Heart left ventricle (tissue), 16 donors: ENCODE data around the gene SLC22A2. TPM values are rescaled to one million over a fixed set of nuclear protein-coding genes. Genes with fewer than 3 reads are reported as not detected.

Experiments used
- ATAC-seq, 4 donors: fragments of 200-7000 bp; cut with Tn5 transposase; one replicate each; pipeline ENCODE4 v1.9.1; 2020 to 2022; ENCODE audit warnings: moderate library complexity in 4 of 4, mild to moderate bottlenecking in 3 of 4, moderate number of reproducible peaks in 1 of 4
- DNase-seq, 5 donors: peaks; one replicate each; pipeline ENCODE4 v3.0.0-alpha.2; 2020
- H3K27ac ChIP-seq, 12 donors: fragments of 200-600 bp; sonication (generic) in 4 of 12; one replicate each; pipeline versions ENCODE4 v1.5.0 to v1.8.0; 2016 to 2022; ENCODE audit warnings: mild to moderate bottlenecking in 2 of 12
- H3K27me3 ChIP-seq, 9 donors: fragments of 200-600 bp; sonication (generic) in 2 of 9; one replicate each; pipeline versions ENCODE4 v1.5.1 to v1.8.0; 2016 to 2022; ENCODE audit warnings: mild to moderate bottlenecking in 3 of 9
- H3K36me3 ChIP-seq, 9 donors: fragments of 200-600 bp; sonication (generic) in 2 of 9; one replicate each; pipeline versions ENCODE4 v1.5.0 to v1.8.0; 2018 to 2022; ENCODE audit warnings: mild to moderate bottlenecking in 2 of 9
- H3K4me1 ChIP-seq, 12 donors: fragments of 200-600 bp; sonication (generic) in 4 of 12; one replicate each; pipeline versions ENCODE4 v1.5.0 to v1.8.0; 2016 to 2022; ENCODE audit warnings: mild to moderate bottlenecking in 3 of 12
- H3K4me3 ChIP-seq, 12 donors: fragments of 200-600 bp; sonication (generic) in 4 of 12; one replicate each; pipeline versions ENCODE4 v1.5.0 to v1.8.0; 2017 to 2022; ENCODE audit warnings: mild to moderate bottlenecking in 9 of 12, moderate library complexity in 4 of 12
- H3K9me3 ChIP-seq, 12 donors: fragments of 200-600 bp; sonication (generic) in 4 of 12; one replicate each; pipeline versions ENCODE4 v1.5.0 to v1.8.0; 2016 to 2022; ENCODE audit warnings: mild to moderate bottlenecking in 1 of 12
- POLR2A ChIP-seq, 2 donors: fragments of 450-650 bp; IDR thresholded peaks; one replicate each; pipeline ENCODE4 v1.6.1; 2017; ENCODE audit warnings: antibody characterized with exemption in 2 of 2, mild to moderate bottlenecking in 2 of 2, moderate library complexity in 2 of 2
- WGBS, 4 donors: extraction: QIAGEN DNeasy Blood & Tissue Kit in 2 of 4; methylation state at CpG; one replicate each; pipeline versions ENCODE4 v1.1.5 to v1.1.7; 2013 to 2018; 5-methylcytosine and 5-hydroxymethylcytosine counted together
- intact Hi-C, 10 donors: fragments of 100-400 bp; cut with DNase I; formaldehyde crosslinking; loops; one replicate each; pipeline versions ENCODE4 v1.11.1 to v1.14.2; 2022
- polyA plus RNA-seq, 2 donors: library from polyadenylated mRNA; stranded (reverse); fragments of 200-250 nt; gene quantifications; one replicate each; pipeline ENCODE4 v1.2.3, GENCODE V29; 2013
- total RNA-seq, 9 donors: library from RNA; depleted of rRNA in 2 of 9; stranded (reverse); fragments of >200 nt in 2 of 9; fragmentation: NEBNext Ultra II Directional in 3 of 9; extraction: Animal tissue kit (Norgen Biotek cat#: 25700) in 3 of 9; gene quantifications; one replicate each; pipeline versions ENCODE4 v1.1.0 to v1.2.4, GENCODE V29; 2016 to 2023
- TF ChIP-seq, protein P1 (sequence below), 12 donors: fragments of 200-600 bp; sonication (generic) in 4 of 12; IDR thresholded peaks; one replicate each; pipeline versions ENCODE4 v1.5.0 to v1.8.0; 2018 to 2022; ENCODE audit warnings: antibody characterized with exemption in 12 of 12, mild to moderate bottlenecking in 5 of 12
- donor health status: ischemic (EF 13 %, LVEDD 7.1; RV severe dilation, severe dysfunction).
- donor health status: healthy with polysubstance abuse.
- donor health status: DM: no; HTN: yes; CAD: no.
- donor health status: DM: no; HTN: no; CAD: no.
- donor health status: ischemic (EF 25% LVEDD 6.9; RV normal size, moderate dysfunction).
- donor health status: ischemic (EF 25% LVEDD 5.7; RV mildly dilated, moderate dysfunction).
- donor health status: healthy.
- donor health status: DM: yes; HTN: yes; CAD: no.
- donor health status: ischemic (EF 35%, LVEDD 5.7; RV mildly dilated, moderate dysfunction).
- donor health status: nonischemic (EF 11% LVEDD 7.7; RV severe dilation, severe dysfunction).
- donor health status: DM: yes; HTN: yes; CAD: no.
- donor health status: PGD.
- donor health status: ischemic (EF 29% LVEDD 5.4; RV normal size, mild dysfunction).
- donor health status: nonischemic (EF 23%, LVEDD 6.1; RV moderate dilation, normal function).

The SLC22A2 gene
- total and polyA plus RNA-seq, 11 donors, result not detected

DNA sequence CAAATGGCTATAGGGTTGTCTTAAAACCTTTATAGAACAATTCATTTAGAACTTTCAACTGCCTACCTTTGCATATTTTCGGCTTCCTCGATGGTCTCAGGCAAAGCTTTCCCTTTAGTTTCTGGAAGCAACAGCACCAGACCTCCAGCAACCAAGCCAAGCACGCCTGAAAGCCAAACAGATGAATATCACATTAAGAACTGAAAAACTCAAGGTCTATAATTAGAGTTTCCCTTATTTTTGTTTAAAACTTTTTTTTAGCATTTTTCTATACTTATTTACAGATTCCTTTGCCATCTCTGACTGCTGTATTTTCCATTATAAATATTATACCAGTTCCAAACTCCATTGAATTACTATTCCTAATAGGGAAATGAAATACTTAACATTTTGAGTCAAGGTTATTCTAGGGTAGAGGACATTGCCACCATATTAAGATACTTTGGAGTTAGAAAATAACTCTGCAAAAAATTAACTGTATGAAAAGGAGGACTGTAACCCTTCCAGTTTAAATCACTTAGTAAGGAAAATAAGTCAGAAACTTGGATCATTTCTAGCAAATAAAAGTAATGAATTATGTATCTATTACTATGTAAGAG lies 33.9 kb downstream of the SLC22A2 start:
- no peak overlapping the region for H3K27ac ChIP-seq
- peaks cover 0 to 9% (median 0%) of the 10 kb centered on the region in 12 donors for H3K9me3 ChIP-seq
- no peak for TF ChIP-seq POLR2A (IDR thresholded peaks at IDR 0.05)
- TF ChIP-seq, protein P1, sequence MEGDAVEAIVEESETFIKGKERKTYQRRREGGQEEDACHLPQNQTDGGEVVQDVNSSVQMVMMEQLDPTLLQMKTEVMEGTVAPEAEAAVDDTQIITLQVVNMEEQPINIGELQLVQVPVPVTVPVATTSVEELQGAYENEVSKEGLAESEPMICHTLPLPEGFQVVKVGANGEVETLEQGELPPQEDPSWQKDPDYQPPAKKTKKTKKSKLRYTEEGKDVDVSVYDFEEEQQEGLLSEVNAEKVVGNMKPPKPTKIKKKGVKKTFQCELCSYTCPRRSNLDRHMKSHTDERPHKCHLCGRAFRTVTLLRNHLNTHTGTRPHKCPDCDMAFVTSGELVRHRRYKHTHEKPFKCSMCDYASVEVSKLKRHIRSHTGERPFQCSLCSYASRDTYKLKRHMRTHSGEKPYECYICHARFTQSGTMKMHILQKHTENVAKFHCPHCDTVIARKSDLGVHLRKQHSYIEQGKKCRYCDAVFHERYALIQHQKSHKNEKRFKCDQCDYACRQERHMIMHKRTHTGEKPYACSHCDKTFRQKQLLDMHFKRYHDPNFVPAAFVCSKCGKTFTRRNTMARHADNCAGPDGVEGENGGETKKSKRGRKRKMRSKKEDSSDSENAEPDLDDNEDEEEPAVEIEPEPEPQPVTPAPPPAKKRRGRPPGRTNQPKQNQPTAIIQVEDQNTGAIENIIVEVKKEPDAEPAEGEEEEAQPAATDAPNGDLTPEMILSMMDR (IDR thresholded peaks at IDR 0.05), result no peak
- no peaks in the 10 kb centered on the region for H3K27me3 ChIP-seq
- no peak overlapping the region for H3K4me3 ChIP-seq
- 66 to 78% (median 70%) methylated on average over 3 of the region's 3 CpGs for WGBS, 4 donors
- H3K36me3 ChIP-seq, result no peaks in the 10 kb centered on the region
- no peak for DNase-seq
- intact Hi-C loops, result no loop called here
- ATAC-seq, result no peak
- no peaks in the 10 kb centered on the region for H3K4me1 ChIP-seq

DNA sequence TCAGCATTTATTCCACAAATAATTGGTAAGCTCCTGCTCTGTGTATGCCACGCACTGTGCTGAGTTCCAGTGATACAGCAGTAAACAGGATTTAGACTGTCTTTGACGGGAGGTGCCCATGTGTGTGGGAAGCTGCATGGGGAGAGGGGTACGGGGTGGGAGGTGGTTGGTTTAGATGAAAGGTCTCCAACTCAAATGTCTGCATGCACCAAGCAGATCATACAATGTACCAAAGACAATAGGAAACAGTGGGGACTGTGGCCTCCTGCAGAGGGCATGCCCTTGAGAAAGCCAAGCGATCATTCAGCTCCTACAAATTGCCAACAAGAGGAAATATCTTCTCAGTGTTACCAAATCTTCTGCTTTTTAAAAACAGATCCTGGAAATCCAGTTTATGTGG lies 36.1 kb downstream of the SLC22A2 start:
- DNase-seq, result no peak
- intact Hi-C loops, result no loop called here
- Histone ChIP-seq H3K27me3 (no peaks in the 10 kb centered on the region), H3K9me3 (peaks cover 0 to 10% (median 0%) of the 10 kb centered on the region in 12 donors), H3K4me3 (no peak overlapping the region), H3K36me3 (no peaks in the 10 kb centered on the region), H3K4me1 (no peaks in the 10 kb centered on the region), H3K27ac (no peak overlapping the region)
- TF ChIP-seq POLR2A (IDR thresholded peaks at IDR 0.05), result no peak
- TF ChIP-seq, protein P1 (IDR thresholded peaks at IDR 0.05), result no peak
- ATAC-seq, result no peak
- 80 to 92% (median 83%) methylated on average over 4 of the region's 4 CpGs for WGBS, 4 donors

DNA sequence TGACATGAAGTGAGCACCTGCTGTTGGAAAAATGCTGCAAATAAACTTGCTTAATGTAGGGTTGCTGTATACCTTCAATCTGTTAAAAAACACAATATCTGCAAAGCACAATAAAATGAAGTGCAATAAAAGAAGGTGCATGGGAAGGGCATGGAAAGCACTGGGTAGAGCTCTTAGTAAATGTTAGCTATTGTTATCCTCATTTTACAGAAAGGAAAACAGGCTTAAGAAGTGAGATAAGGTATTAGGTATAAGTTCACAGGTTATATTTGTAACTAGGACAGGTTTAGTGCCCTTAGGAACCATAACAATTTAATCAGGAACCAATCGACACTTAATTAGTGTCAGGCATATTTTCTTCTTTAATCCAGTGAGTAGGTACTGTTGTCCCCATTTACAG lies 36.7 kb downstream of the SLC22A2 start:
- TF ChIP-seq, protein P1 (IDR thresholded peaks at IDR 0.05), result no peak
- no peak for TF ChIP-seq POLR2A (IDR thresholded peaks at IDR 0.05)
- Histone ChIP-seq H3K4me3 (no peak overlapping the region), H3K4me1 (no peaks in the 10 kb centered on the region), H3K27ac (no peak overlapping the region), H3K9me3 (peaks cover 0 to 10% (median 0%) of the 10 kb centered on the region in 12 donors), H3K27me3 (peaks cover 0 to 5% (median 0%) of the 10 kb centered on the region in 9 donors), H3K36me3 (no peaks in the 10 kb centered on the region)
- 74 to 87% (median 80%) methylated on average over 1 of the region's 1 CpG for WGBS, 4 donors
- ATAC-seq (no peak), DNase-seq (no peak)
- intact Hi-C loops, result no loop called here

DNA sequence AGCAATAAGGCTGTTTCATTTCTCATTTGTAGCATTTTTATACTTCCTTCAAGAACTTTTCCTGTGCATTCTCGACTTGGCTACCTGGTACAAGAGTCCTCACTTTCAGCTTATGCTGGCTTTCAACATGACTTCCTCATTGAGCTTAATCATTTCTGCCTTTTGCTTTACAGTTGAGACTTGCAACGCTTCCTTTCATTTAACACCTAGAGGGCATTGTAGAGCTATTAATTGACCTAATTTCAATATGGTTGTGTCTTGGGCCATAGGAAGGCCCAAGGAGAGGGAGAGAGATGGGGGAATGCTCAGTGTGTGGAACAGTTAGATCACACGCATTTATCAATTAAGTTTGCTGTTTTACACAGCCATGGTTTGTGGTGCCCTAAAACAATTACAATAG lies 37.2 kb downstream of the SLC22A2 start:
- Histone ChIP-seq H3K4me3 (no peak overlapping the region), H3K9me3 (peaks cover 0 to 10% (median 0%) of the 10 kb centered on the region in 12 donors), H3K36me3 (no peaks in the 10 kb centered on the region), H3K27ac (no peak overlapping the region), H3K4me1 (no peaks in the 10 kb centered on the region), H3K27me3 (peaks cover 0 to 8% (median 0%) of the 10 kb centered on the region in 9 donors)
- intact Hi-C loops, result no loop called here
- WGBS, 4 donors, result 37 to 41% (median 39%) methylated on average over 3 of the region's 3 CpGs
- TF ChIP-seq, protein P1 (IDR thresholded peaks at IDR 0.05), result peak in 1 of 12 donors; percentile 11
- no peak for TF ChIP-seq POLR2A (IDR thresholded peaks at IDR 0.05)
- no peak for DNase-seq
- ATAC-seq, result no peak
